SK-N-MC (cell line): ENCODE measurements around the gene LIMS3.
"Not testable (repeated sequence)": the region's sequence is repeated elsewhere in the genome, so short reads cannot be mapped to it uniquely, and the experiment has no call there.

Experiments
- EZH2 ChIP-seq: fragments of 200-600 bp; sonication (generic); IDR thresholded peaks from one replicate; pipeline ENCODE4 v1.6.1; 2017; ENCODE audit warnings: antibody characterized with exemption
- FOXP2 ChIP-seq: optimal IDR thresholded peaks from 2 replicates; pipeline ENCODE3; 2011; ENCODE audit warnings: mild to moderate bottlenecking, moderate library complexity; ENCODE audit not compliant: insufficient read depth; ENCODE audit errors: extremely low read length, control extremely low read depth
- POLR2AphosphoS5 ChIP-seq: IDR thresholded peaks from 2 replicates; pipeline ENCODE4 v1.6.1; 2012; ENCODE audit warnings: mild to moderate bottlenecking, low read depth, low read length, borderline replicate concordance

DNA sequence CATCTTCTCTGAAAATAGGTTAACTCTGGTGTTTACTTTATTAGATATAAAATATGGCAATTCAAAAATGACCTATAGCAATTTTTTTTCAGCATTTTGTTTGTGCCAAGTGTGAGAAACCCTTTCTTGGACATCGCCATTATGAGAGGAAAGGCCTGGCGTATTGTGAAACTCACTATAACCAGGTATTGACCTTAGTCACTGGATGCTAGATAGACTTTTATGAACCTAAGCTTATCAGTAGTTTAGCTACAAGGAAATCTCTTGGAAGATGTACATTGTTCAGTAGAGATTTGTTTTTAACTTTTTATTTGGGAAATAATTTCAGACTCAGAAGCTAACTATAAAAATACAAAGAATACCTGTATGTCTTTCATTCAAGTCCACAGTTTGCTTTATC is 21.7 kb downstream of the LIMS3 start:
- not testable (repeated sequence) for TF ChIP-seq POLR2AphosphoS5, EZH2, FOXP2
